Posterior vena cava (tissue), 2 donors: Measurements from ENCODE around the gene MEOX1. TPM values are rescaled to one million over a fixed set of nuclear protein-coding genes. Genes with fewer than 3 reads are reported as not detected.
A peak's percentile ranks its signal among the peaks of the same experiment; 100 is the strongest.

Experiments used
- DNase-seq: peaks from one replicate; pipeline ENCODE4 v3.0.0-alpha.2; 2020; ENCODE audit warnings: low spot score
- intact Hi-C, 2 donors: fragments of 100-400 bp; cut with DNase I; formaldehyde crosslinking; loops; one replicate each; pipeline versions ENCODE4 v1.14.1 to v1.14.2; 2022 to 2023
- total RNA-seq, 2 donors: library from RNA; stranded (reverse); fragmentation: NEBNext Ultra II Directional; extraction: Animal tissue kit (Norgen Biotek cat#: 25700); gene quantifications; one replicate each; pipeline ENCODE4 v1.2.1, GENCODE V29; 2021
- donor health status: DM: yes; HTN: yes; CAD: no.
- donor health status: DM: yes; HTN: yes; CAD: no.

MEOX1 gene
- total RNA-seq, 2 donors from 2014 or later, result 6.7 to 7.7 TPM

DNA sequence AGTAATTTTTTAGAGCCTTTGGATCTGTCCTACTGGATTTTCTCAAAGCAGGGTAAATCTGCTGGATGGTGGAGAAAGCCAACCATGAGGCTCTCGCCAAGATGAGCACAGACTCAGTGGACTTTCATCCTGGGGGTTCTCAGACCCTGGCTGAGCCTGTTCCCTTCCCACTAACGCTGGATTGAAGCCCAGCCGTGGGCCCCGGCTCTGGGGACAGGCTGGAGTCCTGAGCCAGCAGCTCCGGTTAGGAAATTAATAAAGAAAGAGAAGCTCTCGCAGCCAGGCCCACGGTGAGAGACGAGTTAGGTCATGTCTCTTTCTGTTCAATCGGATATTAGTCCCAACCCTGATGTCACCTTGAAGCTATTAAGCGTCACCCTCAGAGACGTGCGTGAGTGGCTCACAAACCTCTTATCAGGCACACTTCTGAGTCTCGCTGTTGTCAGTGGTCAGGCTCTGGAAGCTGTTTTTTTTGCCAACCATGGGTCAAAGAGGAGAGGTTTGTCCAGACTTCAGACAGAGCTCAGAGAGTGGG, 27.1 kb downstream of the MEOX1 start:
- peak; percentile 87 for DNase-seq
- intact Hi-C loops, result no loop called here

DNA sequence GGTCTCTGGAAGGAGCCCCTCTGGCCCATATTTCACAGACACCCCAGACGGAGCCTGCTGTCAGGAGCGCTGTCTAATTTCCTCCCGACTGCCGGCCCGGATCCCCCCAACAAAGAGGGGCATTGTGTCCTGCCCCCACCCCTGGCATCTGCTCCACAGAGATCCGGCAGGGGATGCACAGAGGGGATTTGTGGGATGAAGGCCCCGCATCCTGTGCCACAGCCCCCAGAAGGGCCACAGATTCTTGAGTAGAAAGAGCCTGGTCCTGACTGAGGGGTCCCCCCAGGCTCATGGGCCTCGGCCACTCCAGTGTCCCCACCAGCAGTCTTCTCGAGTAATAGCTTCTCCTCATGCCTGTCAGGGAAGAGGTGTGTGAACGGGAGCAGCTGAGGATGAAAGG, 29.5 kb downstream of the MEOX1 start:
- intact Hi-C loops, result no loop called here
- no peak for DNase-seq

DNA sequence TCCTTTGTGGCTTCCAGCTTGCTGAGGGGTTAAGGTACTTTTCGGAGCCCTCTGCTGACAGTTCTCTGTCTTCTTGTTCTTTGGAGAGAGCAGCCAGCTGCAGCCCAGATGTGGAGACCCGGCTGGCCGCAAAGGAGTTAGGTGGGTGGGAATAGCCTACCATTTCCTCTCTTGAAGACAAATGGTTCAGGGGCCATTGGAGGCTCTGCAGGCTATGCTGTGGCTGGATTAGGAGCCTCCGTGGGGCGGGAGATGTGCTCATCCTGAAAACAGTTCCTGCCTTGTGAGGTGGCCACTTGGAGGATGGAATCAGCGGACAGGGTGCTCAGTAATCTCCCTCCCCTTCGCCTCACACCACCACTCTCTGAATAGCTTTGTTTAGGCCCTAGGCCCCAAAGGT, 30.3 kb downstream of the MEOX1 start:
- intact Hi-C loops, result no loop called here
- DNase-seq, result no peak

- intact Hi-C loops, result no loop called here
- peak; percentile 87 for DNase-seq
Measured at GRCh38 chr17:43628089-43628650, 33.6 kb downstream of the MEOX1 start.

DNA sequence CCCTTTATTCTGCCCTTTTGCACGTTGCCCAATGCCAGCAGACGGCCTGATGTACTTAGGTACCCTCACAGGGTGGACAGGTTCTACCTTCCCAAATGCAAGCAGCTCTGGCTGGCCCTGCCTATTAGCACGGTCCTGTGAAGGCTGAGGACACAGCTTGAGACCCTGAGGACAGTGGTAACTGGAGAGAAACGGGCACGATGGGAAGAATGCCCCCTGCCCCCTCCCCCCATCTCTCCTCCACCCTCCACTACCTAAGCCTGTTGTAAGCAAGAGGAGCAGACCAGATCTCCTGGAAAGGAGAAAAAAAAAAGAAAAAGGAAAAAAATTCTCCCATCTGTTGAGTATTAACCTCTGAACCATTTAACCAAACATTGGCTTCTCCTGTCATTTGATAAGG, 34.1 kb downstream of the MEOX1 start:
- no peak for DNase-seq
- intact Hi-C loops, result no loop called here

- intact Hi-C loops, result no loop called here
- no peak for DNase-seq
Measured at GRCh38 chr17:43626023-43626422, 35.7 kb downstream of the MEOX1 start.

DNA sequence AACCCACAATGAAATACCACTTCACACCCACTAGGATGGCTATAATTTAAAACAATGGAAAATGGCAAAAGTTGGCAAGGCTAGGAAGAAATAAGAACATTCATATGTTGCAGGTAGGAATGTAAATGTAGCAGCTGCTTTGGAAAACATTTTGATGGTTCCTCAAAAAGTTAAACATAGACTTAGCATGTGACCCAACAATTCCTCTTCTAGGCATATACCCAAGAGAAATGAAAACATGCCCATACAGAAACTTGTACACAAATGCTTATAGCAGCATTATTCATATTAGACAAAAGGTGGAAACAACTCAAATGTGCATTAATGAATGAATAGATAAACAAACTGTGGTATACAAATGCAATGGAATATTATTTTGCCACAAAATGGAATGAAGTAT, 36.1 kb downstream of the MEOX1 start:
- no peak for DNase-seq
- intact Hi-C loops, result no loop called here

- DNase-seq, result no peak
- intact Hi-C loops, result no loop called here
Measured at GRCh38 chr17:43620581-43620980, 41.1 kb downstream of the MEOX1 start.

GRCh38 chr17:43620147-43620546, 41.6 kb downstream of the MEOX1 start:
- DNase-seq, result no peak
- intact Hi-C loops, result no loop called here

DNA sequence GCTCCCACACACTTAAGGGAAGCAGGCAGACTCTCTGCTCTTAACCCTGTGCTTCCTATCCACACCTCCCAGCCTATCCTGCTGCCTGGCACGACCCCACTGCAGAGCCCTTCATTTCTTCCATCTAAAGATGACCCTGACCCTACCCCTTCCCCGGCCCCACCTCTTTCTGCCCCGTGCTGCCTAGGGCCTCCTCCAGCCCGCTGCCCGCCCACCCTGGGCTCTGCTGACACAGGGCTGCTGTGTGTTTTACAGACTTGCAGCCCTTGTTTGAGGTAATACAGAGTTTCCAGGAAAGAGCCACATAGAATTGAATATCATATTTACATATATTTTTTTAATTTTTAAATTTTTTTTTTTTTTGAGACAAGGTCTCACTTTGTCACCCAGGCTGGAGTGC, 42.0 kb downstream of the MEOX1 start:
- DNase-seq, result no peak
- intact Hi-C loops, result no loop called here

GRCh38 chr17:43618276-43618675, 43.4 kb downstream of the MEOX1 start:
- intact Hi-C loops, result no loop called here

GRCh38 chr17:43616852-43617251, 44.9 kb downstream of the MEOX1 start:
- DNase-seq, result no peak
- intact Hi-C loops, result no loop called here

More at GRCh38 chr17:43618276-43618675, 43.4 kb downstream of the MEOX1 start:
- DNase-seq, result no peak

GRCh38 chr17:43616421-43616820, 45.3 kb downstream of the MEOX1 start:
- no peak for DNase-seq
- intact Hi-C loops, result no loop called here

DNA sequence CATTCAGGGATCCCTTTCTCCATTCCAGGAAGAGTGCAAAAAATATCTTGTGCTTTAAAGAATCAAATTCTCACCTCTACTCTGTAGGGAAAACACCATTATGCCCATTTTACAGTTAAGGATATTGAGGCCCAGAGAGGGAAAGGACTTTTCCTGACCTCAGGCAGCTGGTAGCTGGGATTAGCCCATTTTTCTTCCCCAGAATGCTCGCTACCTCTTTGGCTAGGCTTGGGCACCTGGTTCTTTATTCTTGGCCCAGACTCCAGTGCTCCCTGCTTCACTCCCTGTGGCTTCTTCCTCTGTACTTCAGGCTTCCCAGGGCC, 45.7 kb downstream of the MEOX1 start:
- no peak for DNase-seq
- intact Hi-C loops, result no loop called here

GRCh38 chr17:43615330-43616028, 46.2 kb downstream of the MEOX1 start:
- intact Hi-C loops, result no loop called here
- no peak for DNase-seq

DNA sequence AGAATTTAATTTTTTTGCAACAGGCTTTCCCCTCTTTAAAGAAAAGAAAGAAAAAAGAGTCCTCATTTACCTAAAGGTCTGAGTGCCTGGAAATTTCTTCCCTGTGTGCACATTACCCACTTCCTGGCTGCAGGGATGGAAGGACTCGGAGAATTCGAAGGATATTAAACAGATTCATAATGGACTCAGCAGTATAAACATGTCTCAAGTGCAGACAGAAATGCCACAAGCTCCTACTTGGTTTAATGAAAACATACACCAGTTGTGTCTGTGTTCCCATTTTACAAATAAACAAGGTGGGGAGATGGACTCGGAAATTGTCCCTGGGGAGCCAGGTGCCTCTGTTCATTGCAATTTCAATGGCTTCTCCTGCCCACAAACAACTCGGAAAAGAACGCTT, 47.2 kb downstream of the MEOX1 start:
- DNase-seq, result no peak
- intact Hi-C loops, result loop anchor here in 1 of 2 donors (5.0 kb wide), 1 partner anchor 853 kb away; no protein-coding TSS in a partner anchor

- no peak for DNase-seq
- intact Hi-C loops, result loop anchor here in 1 of 2 donors (5.0 kb wide), 1 partner anchor 853 kb away; no protein-coding TSS in a partner anchor
Measured at GRCh38 chr17:43613917-43614316, 47.8 kb downstream of the MEOX1 start.

GRCh38 chr17:43612515-43612914, 49.2 kb downstream of the MEOX1 start:
- no peak for DNase-seq
- intact Hi-C loops, result loop anchor here in 1 of 2 donors (5.0 kb wide), 1 partner anchor 855 kb away; no protein-coding TSS in a partner anchor

DNA sequence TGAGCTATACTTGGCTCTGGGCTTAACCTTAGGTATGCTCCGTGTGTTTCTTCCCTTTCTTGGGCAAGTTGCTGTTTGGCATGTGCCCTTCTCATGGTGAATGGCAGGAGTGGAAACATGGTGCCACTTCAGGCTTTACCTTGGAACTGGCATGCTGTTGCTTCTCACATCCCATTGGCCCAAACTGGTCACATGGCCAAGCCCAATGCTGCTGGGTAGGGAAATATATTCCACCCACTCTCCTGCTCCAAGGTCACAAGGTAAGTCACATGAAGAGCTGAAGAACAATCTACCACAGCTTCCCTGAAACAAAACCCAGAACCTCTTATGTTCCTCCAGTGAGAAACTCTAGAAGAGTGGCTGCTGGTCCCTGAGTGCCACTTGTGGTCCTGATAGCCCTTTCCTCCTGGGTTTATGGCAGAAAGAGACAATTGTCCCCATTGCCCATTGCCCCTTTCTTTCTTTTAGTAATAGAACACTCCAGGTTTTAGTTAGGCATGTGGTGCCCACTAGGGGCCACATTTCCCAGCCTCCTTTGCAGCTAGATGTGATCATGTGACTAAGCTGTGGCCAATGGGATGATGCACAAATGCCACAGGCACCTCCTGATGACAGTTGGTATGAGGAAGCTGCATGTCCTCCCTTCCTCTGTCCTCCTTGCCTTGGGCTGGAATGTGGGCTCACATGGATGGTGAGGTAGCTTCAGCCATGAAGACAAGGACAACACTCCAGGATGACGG, 50.3 kb downstream of the MEOX1 start:
- intact Hi-C loops, result loop anchor here in 1 of 2 donors (5.0 kb wide), 1 partner anchor 856 kb away; no protein-coding TSS in a partner anchor
- no peak for DNase-seq
